IPS-11a (cell line): ENCODE data around the gene CHEK2.
"Not testable (repeated sequence)": the region's sequence is repeated elsewhere in the genome, so short reads cannot be mapped to it uniquely, and the experiment has no call there.

Source experiments
- H3K4me3 ChIP-seq: one replicate; pipeline ENCODE4 v1.5.1; 2013; ENCODE audit warnings: low read depth, low read length, control low read depth

The CHEK2 gene

GRCh38 chr22:28693041-28693760 is 48.4 kb downstream of the CHEK2 start:
- H3K4me3 ChIP-seq = not testable (repeated sequence)

GRCh38 chr22:28689796-28690195 is 51.8 kb downstream of the CHEK2 start:
- H3K4me3 ChIP-seq = not testable (repeated sequence)

GRCh38 chr22:28682966-28683365 is 58.7 kb downstream of the CHEK2 start:
- not testable (repeated sequence) for H3K4me3 ChIP-seq

GRCh38 chr22:28680813-28681490 is 60.7 kb downstream of the CHEK2 start:
- not testable (repeated sequence) for H3K4me3 ChIP-seq

GRCh38 chr22:28679611-28680287 is 61.9 kb downstream of the CHEK2 start, which contains the start of gene TTC28:
TTC28 (minus strand) TSS chr22:28679840; CDS start chr22:28679723, 117 bp downstream.
- H3K4me3 ChIP-seq = peak within 1 kb of the TSS; percentile 40

- peak overlapping the region; percentile 40 for H3K4me3 ChIP-seq
These were observed 62.6 kb downstream of the CHEK2 start for GRCh38 chr22:28678778-28679610.

GRCh38 chr22:28678170-28678569 is 63.5 kb downstream of the CHEK2 start:
- not testable (repeated sequence) for H3K4me3 ChIP-seq

- H3K4me3 ChIP-seq = no peak overlapping the region
These were observed 67.5 kb downstream of the CHEK2 start for GRCh38 chr22:28674121-28674563.

GRCh38 chr22:28670756-28671155 is 70.9 kb downstream of the CHEK2 start:
- no peak overlapping the region for H3K4me3 ChIP-seq

GRCh38 chr22:28670161-28670560 is 71.5 kb downstream of the CHEK2 start:
- H3K4me3 ChIP-seq = no peak overlapping the region

GRCh38 chr22:28669387-28669786 is 72.2 kb downstream of the CHEK2 start:
- no peak overlapping the region for H3K4me3 ChIP-seq

- H3K4me3 ChIP-seq = not testable (repeated sequence)
These were observed 78.1 kb downstream of the CHEK2 start for GRCh38 chr22:28663569-28663942.

GRCh38 chr22:28658448-28658847 is 83.2 kb downstream of the CHEK2 start:
- H3K4me3 ChIP-seq = no peak overlapping the region

- no peak overlapping the region for H3K4me3 ChIP-seq
These were observed 85.4 kb downstream of the CHEK2 start for GRCh38 chr22:28656181-28656580.

- no peak overlapping the region for H3K4me3 ChIP-seq
These were observed 91.2 kb downstream of the CHEK2 start for GRCh38 chr22:28650463-28650862.

GRCh38 chr22:28648792-28649191 is 92.8 kb downstream of the CHEK2 start:
- H3K4me3 ChIP-seq = no peak overlapping the region

- no peak overlapping the region for H3K4me3 ChIP-seq
These were observed 94.4 kb downstream of the CHEK2 start for GRCh38 chr22:28647216-28647615.

- H3K4me3 ChIP-seq = no peak overlapping the region
These were observed 102.3 kb downstream of the CHEK2 start for GRCh38 chr22:28639321-28639720.
